ENCODE measurements around the gene APOA5.

Gene APOA5

GRCh38 chr11:116791813-116792143 is at the start of gene APOA5:
APOA5 (minus strand) TSS chr11:116791879; CDS start chr11:116791860, 19 bp downstream.
- no peak for TF ChIP-seq CTCF (conservative IDR thresholded peaks at IDR 0.05)
- H3K27ac ChIP-seq: no peak within 1 kb of the TSS; the same call in 1 of the 2 replicates

GRCh38 chr11:116840746-116841296 is 49.1 kb upstream of the APOA5 start:
- H3K27ac ChIP-seq: no peak overlapping the region
- no peak for TF ChIP-seq CTCF (conservative IDR thresholded peaks at IDR 0.05)

GRCh38 chr11:116840224-116840745 is 48.6 kb upstream of the APOA5 start:
- TF ChIP-seq CTCF (conservative IDR thresholded peaks at IDR 0.05): no peak
- H3K27ac ChIP-seq: no peak overlapping the region

- no peak for TF ChIP-seq CTCF (conservative IDR thresholded peaks at IDR 0.05)
- H3K27ac ChIP-seq: no peak overlapping the region
These were observed 46.8 kb upstream of the APOA5 start for GRCh38 chr11:116838321-116839084.

GRCh38 chr11:116837231-116838091 is 45.8 kb upstream of the APOA5 start, which contains the start of gene APOA1:
APOA1 (minus strand) TSS chr11:116837622; CDS start chr11:116837387, 235 bp downstream.
- no peak for TF ChIP-seq CTCF (conservative IDR thresholded peaks at IDR 0.05)

GRCh38 chr11:116836632-116836991 is 44.9 kb upstream of the APOA5 start:
- TF ChIP-seq CTCF (conservative IDR thresholded peaks at IDR 0.05): no peak
- peak overlapping the region; percentile 69 for H3K27ac ChIP-seq

More at GRCh38 chr11:116837231-116838091, 45.8 kb upstream of the APOA5 start, which contains the start of gene APOA1:
- H3K27ac ChIP-seq: peak within 1 kb of the TSS; percentile 69

Data from VCaP (cell line).